Endothelial cell of umbilical vein (primary cell): ENCODE data around the gene ALPK1. TPM values are rescaled to one million over a fixed set of nuclear protein-coding genes. Genes with fewer than 3 reads are reported as not detected.

Experiments
- BruUV-seq: library from RNA; stranded (reverse); fragments of 400-500 nt; replicated peaks from 2 replicates; lab custom pipeline; 2021; lab: Mats Ljungman, UMichigan
- CTCF ChIA-PET: fragments of 300-600, 350-600 bp; sonication (Branson Sonifier 250); formaldehyde crosslinking; loops from one replicate; lab custom pipeline; 2021; ENCODE audit warnings: antibody characterized with exemption, inconsistent platforms; lab: Charles Lee
- POLR2A ChIA-PET: fragments of 300-600, 350-600 bp; sonication (Branson Sonifier 250); formaldehyde crosslinking; loops from one replicate; lab custom pipeline; 2021; ENCODE audit warnings: antibody characterized with exemption, inconsistent platforms; lab: Charles Lee
- DNase-seq: peaks from one replicate; pipeline ENCODE4 v3.0.0-alpha.2; 2011; ENCODE audit warnings: low read depth, low spot score
- FAIRE-seq: peaks from 2 replicates; lab custom pipeline; 2011; peaks lifted over from hg19 to GRCh38; lab: Jason Lieb, UNC
- H2AFZ ChIP-seq: 2 replicates; pipeline ENCODE4 v1.6.0; 2012; ENCODE audit warnings: low read depth, low read length, control low read depth, inconsistent platforms
- H3K27ac ChIP-seq: 2 replicates; pipeline ENCODE4 v1.5.1; 2011; ENCODE audit warnings: low read depth, mild to moderate bottlenecking, control low read depth, low read length, moderate library complexity; ENCODE audit not compliant: insufficient read depth
- H3K27me3 ChIP-seq, 2 experiments: 2 replicates each; pipeline versions ENCODE4 v1.6.0 to v1.6.1; 2011; ENCODE audit warnings: low read length in 2 of 2, mixed read lengths in 1 of 2; ENCODE audit not compliant: control insufficient read depth in 2 of 2, insufficient read depth in 2 of 2
- H3K36me3 ChIP-seq, 2 experiments: 2 replicates in 1 of 2; 3 replicates in 1 of 2; pipeline ENCODE4 v1.5.1; 2011; ENCODE audit warnings: low read length in 2 of 2, mild to moderate bottlenecking in 1 of 2, moderate library complexity in 1 of 2; ENCODE audit not compliant: control insufficient read depth in 2 of 2, insufficient read depth in 2 of 2; ENCODE audit errors: extremely low read depth in 1 of 2
- H3K4me1 ChIP-seq: 3 replicates; pipeline ENCODE4 v1.5.1; 2011; ENCODE audit warnings: mild to moderate bottlenecking, low read length; ENCODE audit not compliant: control insufficient read depth, insufficient read depth; ENCODE audit errors: extremely low read depth
- H3K4me2 ChIP-seq: 2 replicates; pipeline ENCODE4 v1.6.1; 2011; ENCODE audit warnings: low read length, control low read depth, mixed read lengths; ENCODE audit not compliant: insufficient read depth
- H3K4me3 ChIP-seq, 3 experiments: fragments of 200-600 bp in 1 of 3; sonication (generic), shearing (Covaris generic) in 1 of 3; replicated peaks in 1 of 3; 2 replicates each; pipeline ENCODE4 v1.5.1; 2011 to 2016; ENCODE audit warnings: control low read depth in 3 of 3, low read length in 3 of 3, mild to moderate bottlenecking in 2 of 3, inconsistent platforms in 1 of 3, low read depth in 1 of 3, moderate library complexity in 1 of 3; ENCODE audit not compliant: insufficient read depth in 1 of 3
- H3K79me2 ChIP-seq: 2 replicates; pipeline ENCODE4 v1.6.0; 2012; ENCODE audit warnings: low read length, inconsistent platforms; ENCODE audit not compliant: control insufficient read depth, insufficient read depth
- H3K9ac ChIP-seq: replicated peaks from 2 replicates; pipeline ENCODE3; 2011; ENCODE audit warnings: low read length, control low read depth; ENCODE audit not compliant: insufficient read depth; ENCODE audit errors: extremely low read depth
- H3K9me1 ChIP-seq: replicated peaks from 3 replicates; pipeline ENCODE4 v1.6.0; 2011; ENCODE audit warnings: mild to moderate bottlenecking, low read length; ENCODE audit not compliant: control insufficient read depth, insufficient read depth; ENCODE audit errors: extremely low read depth
- H3K9me3 ChIP-seq: replicated peaks from 2 replicates; pipeline ENCODE4 v1.5.1; 2012; ENCODE audit warnings: low read length, inconsistent platforms; ENCODE audit not compliant: control insufficient read depth, insufficient read depth
- H4K20me1 ChIP-seq: replicated peaks from 2 replicates; pipeline ENCODE3; 2011; ENCODE audit warnings: mild to moderate bottlenecking, low read length; ENCODE audit not compliant: control insufficient read depth, insufficient read depth; ENCODE audit errors: extremely low read depth
- CTCF ChIP-seq, 2 donors: IDR thresholded peaks; 1 replicate in 1 of 2; 2 replicates in 1 of 2; pipeline ENCODE4 v1.5.1; 2011; ENCODE audit warnings: low read length in 2 of 2, mild to moderate bottlenecking in 2 of 2, moderate library complexity in 2 of 2, control low read depth in 1 of 2, inconsistent platforms in 1 of 2, low read depth in 1 of 2; ENCODE audit not compliant: insufficient read depth in 1 of 2; ENCODE audit errors: extremely low read depth in 1 of 2
- FOS ChIP-seq: IDR thresholded peaks from 2 replicates; pipeline ENCODE4 v1.6.1; 2011; ENCODE audit warnings: mild to moderate bottlenecking, low read length, moderate library complexity, borderline replicate concordance; ENCODE audit not compliant: insufficient read depth
- GATA2 ChIP-seq: IDR thresholded peaks from 2 replicates; pipeline ENCODE4 v1.7.0; 2011; ENCODE audit warnings: low read depth, mild to moderate bottlenecking, moderate library complexity, mixed read lengths, low read length; ENCODE audit not compliant: insufficient read length, insufficient read depth
- MAX ChIP-seq: IDR thresholded peaks from 2 replicates; pipeline ENCODE4 v1.6.1; 2011; ENCODE audit not compliant: insufficient read depth, insufficient read length
- MYC ChIP-seq: IDR thresholded peaks from one replicate; pipeline ENCODE4 v1.6.1; 2011; ENCODE audit warnings: mild to moderate bottlenecking, low read depth, low read length
- POLR2AphosphoS5 ChIP-seq: IDR thresholded peaks from 2 replicates; pipeline ENCODE4 v1.6.1; 2012; ENCODE audit warnings: low read depth, mild to moderate bottlenecking, control low read depth, low read length, moderate library complexity; ENCODE audit not compliant: insufficient read depth
- dilution Hi-C: fragments of 300-500 bp; cut with MboI; formaldehyde crosslinking; loops from one replicate; pipeline ENCODE4 v1.15.0; 2019; ENCODE audit warnings: low sequenced_read_pairs; ENCODE audit not compliant: extremely low pct_ligation_motif_present
- intact Hi-C: fragments of 100-400 bp; cut with micrococcal nuclease; formaldehyde crosslinking; loops from one replicate; pipeline ENCODE4 v1.10.0; 2022
- polyA plus RNA-seq, 4 experiments: library from polyadenylated mRNA; depleted of rRNA in 3 of 4; stranded (reverse) in 3 of 4; unstranded in 1 of 4; fragments of >200 nt; gene quantifications; 2 replicates each; pipeline versions ENCODE4 v1.2.1 to v1.2.3, GENCODE V29; 2011 to 2012; ENCODE audit warnings: missing spikeins in 1 of 4
- total RNA-seq: library from RNA; stranded (reverse); gene quantifications from 2 replicates; pipeline ENCODE4 v1.2.3, GENCODE V29; 2021

ALPK1 gene
- total and polyA plus RNA-seq, 2 donors (not counting 3 experiments of a cell fraction or from before 2014, with no cell fraction given), result 1.4 to 5.5 TPM

GRCh38 chr4:112449708-112450107 is 152.5 kb downstream of the ALPK1 start:
- DNase-seq (no peak), FAIRE-seq (no peak)
- Histone ChIP-seq H3K4me3 (no peak overlapping the region), H3K9me1 (no peaks in the 10 kb centered on the region), H3K79me2 (no peaks in the 10 kb centered on the region), H3K27me3 (peaks cover 0 to 1% of the 10 kb centered on the region in 2 experiments), H3K9ac (no peak overlapping the region), H3K27ac (no peak overlapping the region), H3K4me1 (no peaks in the 10 kb centered on the region), H3K36me3 (no peaks in the 10 kb centered on the region), H2AFZ (no peak overlapping the region), H3K9me3 (no peaks in the 10 kb centered on the region), H3K4me2 (no peak overlapping the region), H4K20me1 (no peaks in the 10 kb centered on the region)
- no peak for TF ChIP-seq MAX
- no peak for TF ChIP-seq GATA2
- TF ChIP-seq POLR2AphosphoS5, result no peak
- no peak for TF ChIP-seq MYC
- no peak for TF ChIP-seq CTCF (IDR thresholded peaks at IDR 0.05; ENCODE audit: extremely low read depth in 1 of 2, insufficient read depth in 1 of 2, low read depth in 1 of 2, low read length in 2 of 2)
- no peak for TF ChIP-seq FOS
- ChIA-PET POLR2A (no interaction called here), CTCF (no interaction called here)
- dilution Hi-C loops, result no loop called here
- BruUV-seq, result no TSS peak
- intact Hi-C loops, result no loop called here
